IPS DF 6.9 (cell line): ENCODE results near the gene MMEL1.

Source experiments
- DNase-seq: peaks from one replicate; pipeline ENCODE4 v3.0.0-alpha.2; 2013; ENCODE audit warnings: low read depth, low spot score
- H3K27ac ChIP-seq: one replicate; pipeline ENCODE4 v1.5.1; 2013; ENCODE audit warnings: low read length, control low read depth
- H3K27me3 ChIP-seq: 2 replicates; pipeline ENCODE4 v1.6.1; 2013; ENCODE audit warnings: mild to moderate bottlenecking, low read length; ENCODE audit not compliant: control insufficient read depth, insufficient read depth
- H3K36me3 ChIP-seq: 2 replicates; pipeline ENCODE4 v1.6.1; 2013; ENCODE audit warnings: low read length; ENCODE audit not compliant: control insufficient read depth, insufficient read depth
- H3K4me1 ChIP-seq: 2 replicates; pipeline ENCODE4 v1.6.1; 2013; ENCODE audit warnings: low read length; ENCODE audit not compliant: control insufficient read depth, insufficient read depth
- H3K4me3 ChIP-seq: 2 replicates; pipeline ENCODE4 v1.5.1; 2013; ENCODE audit warnings: mild to moderate bottlenecking, low read length
- H3K9me3 ChIP-seq: 2 replicates; pipeline ENCODE4 v1.6.1; 2013; ENCODE audit warnings: low read length, inconsistent platforms; ENCODE audit not compliant: control insufficient read depth, insufficient read depth
- WGBS: extraction: QIAGEN DNeasy Blood & Tissue Kit; methylation state at CpG from one replicate; pipeline ENCODE4 v1.1.7; 2013; ENCODE audit warnings: mixed read lengths, missing lambda C conversion rate; ENCODE audit not compliant: insufficient read length, insufficient coverage; 5-methylcytosine and 5-hydroxymethylcytosine counted together

The MMEL1 gene

DNA sequence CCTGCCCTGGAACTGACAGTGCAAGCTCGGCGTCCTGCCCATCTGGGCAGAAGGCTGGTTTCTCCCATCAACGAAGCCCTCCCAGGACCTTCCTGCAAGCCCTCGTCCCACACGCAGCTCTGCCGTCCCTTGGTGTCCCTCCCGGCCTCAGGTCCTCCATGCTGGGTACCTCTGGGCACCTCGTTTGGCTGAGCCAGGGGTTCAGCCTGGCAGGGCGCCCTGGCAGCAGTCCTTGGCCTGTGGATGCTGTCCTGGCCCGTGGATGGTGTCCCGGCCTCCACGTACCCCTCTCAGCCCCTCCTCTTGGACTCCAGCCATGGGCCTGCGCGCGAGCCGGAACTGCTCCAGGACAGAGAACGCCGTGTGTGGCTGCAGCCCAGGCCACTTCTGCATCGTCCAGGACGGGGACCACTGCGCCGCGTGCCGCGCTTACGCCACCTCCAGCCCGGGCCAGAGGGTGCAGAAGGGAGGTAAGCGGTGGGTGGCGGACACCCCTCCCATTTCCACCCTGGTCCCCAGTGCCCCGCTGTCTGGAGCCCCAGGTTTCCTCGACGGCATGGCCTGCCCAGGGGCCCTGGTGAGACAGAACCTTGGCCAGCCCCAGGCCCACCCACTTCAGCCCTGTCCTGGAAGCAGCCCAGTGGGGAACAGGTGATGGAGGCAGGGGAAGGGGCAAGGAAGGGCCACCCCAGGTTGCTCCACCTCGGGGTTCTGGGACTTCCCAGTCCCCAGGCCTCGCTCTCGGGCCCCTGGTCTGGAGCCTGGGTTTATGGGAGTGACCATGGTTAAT lies 73.1 kb downstream of the MMEL1 start:
- no peak overlapping the region for H3K4me3 ChIP-seq
- H3K9me3 ChIP-seq = no peaks in the 10 kb centered on the region
- DNase-seq = no peak
- no peak overlapping the region for H3K27ac ChIP-seq
- no peaks in the 10 kb centered on the region for H3K27me3 ChIP-seq
- peaks cover 1% of the 10 kb centered on the region; the same call in 1 of the 2 replicates for H3K4me1 ChIP-seq
- H3K36me3 ChIP-seq = no peaks in the 10 kb centered on the region; the same call in 1 of the 2 replicates
- WGBS = no CpG with 5 or more reads among the region's 35 CpGs

DNA sequence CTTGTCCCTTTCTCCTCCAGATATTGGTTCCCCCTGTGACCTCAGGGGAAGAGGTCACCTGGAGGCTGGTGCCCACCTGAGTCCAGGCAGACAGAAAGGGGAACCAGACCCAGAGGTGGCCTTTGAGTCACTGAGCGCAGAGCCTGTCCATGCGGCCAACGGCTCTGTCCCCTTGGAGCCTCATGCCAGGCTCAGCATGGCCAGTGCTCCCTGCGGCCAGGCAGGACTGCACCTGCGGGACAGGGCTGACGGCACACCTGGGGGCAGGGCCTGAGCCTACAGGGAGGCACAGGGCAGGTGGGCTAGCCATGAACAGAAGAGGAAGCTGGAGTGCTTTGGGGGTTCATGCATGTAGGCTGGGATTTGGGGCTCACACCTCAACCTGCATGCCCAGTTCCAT lies 74.0 kb downstream of the MMEL1 start:
- H3K27ac ChIP-seq = no peak overlapping the region
- no peak for DNase-seq
- H3K27me3 ChIP-seq = no peaks in the 10 kb centered on the region
- WGBS = no CpG with 5 or more reads among the region's 6 CpGs
- peaks cover 1% of the 10 kb centered on the region; the same call in 1 of the 2 replicates for H3K4me1 ChIP-seq
- no peaks in the 10 kb centered on the region; the same call in 1 of the 2 replicates for H3K36me3 ChIP-seq
- no peak overlapping the region for H3K4me3 ChIP-seq
- H3K9me3 ChIP-seq = no peaks in the 10 kb centered on the region

DNA sequence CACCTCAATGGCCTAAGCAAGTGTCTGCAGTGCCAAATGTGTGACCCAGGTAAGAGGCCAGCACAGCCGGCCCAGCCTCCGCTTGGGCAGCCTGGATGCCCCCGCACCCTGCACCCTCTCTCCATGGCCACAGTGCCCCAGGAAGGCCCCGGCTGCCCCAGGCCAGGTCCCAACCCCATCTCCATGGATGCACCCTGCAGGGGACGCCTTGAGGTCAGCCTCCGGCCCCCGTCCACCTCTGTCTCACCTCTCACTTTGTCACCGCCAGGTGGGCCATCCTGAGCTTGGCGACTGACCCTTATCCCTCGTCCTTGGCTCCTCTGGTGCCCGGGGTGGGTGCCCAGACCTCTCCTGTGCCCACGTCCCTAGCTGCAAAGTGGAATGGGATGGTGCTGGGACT lies 74.4 kb downstream of the MMEL1 start:
- Histone ChIP-seq H3K4me1 (peaks cover 1% of the 10 kb centered on the region; the same call in 1 of the 2 replicates), H3K27ac (no peak overlapping the region), H3K36me3 (no peaks in the 10 kb centered on the region; the same call in 1 of the 2 replicates), H3K4me3 (no peak overlapping the region), H3K9me3 (no peaks in the 10 kb centered on the region), H3K27me3 (no peaks in the 10 kb centered on the region)
- no CpG with 5 or more reads among the region's 12 CpGs for WGBS
- no peak for DNase-seq

DNA sequence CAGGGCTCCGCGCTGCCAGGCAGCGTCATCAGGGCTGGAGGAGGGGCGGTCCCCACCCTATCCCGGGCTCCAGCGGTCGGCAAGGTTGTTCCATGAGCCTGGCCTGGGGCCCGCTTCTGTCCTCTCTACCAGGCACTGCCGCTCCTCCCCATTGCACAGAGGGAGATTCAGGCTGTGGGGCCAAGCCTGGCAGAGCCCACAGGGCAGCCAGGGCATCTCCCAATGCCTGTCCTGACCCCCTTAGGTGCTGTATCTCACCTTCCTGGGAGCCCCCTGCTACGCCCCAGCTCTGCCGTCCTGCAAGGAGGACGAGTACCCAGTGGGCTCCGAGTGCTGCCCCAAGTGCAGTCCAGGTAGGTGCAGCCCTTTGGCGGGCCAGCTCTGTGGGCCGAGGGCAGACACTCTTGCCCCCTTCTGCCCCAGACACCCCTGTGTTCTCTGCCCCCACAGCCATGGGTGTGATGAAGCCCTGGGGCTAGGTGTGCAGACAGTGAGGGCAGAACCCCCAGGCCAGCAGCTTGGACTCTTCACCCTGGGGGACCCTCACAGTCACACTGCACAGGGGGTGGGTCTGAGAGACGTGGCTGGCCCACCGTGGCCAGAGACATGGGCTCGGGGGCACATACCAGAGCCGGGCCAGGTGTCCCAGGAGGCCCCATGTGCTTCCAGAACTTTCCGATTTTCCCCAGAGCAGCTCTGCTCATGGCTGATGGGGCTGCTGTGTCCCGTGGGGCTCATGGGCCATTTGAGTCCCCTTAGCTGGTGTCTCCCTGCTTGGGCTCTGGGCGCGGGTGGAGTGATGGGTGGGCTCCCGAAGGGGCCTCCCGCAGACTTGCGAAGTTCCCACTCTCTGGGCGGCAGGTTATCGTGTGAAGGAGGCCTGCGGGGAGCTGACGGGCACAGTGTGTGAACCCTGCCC lies 75.1 kb downstream of the MMEL1 start:
- Histone ChIP-seq H3K36me3 (no peaks in the 10 kb centered on the region; the same call in 1 of the 2 replicates), H3K27me3 (no peaks in the 10 kb centered on the region), H3K4me3 (no peak overlapping the region), H3K4me1 (peaks cover 1% of the 10 kb centered on the region; the same call in 1 of the 2 replicates), H3K27ac (no peak overlapping the region), H3K9me3 (no peaks in the 10 kb centered on the region)
- WGBS = no CpG with 5 or more reads among the region's 30 CpGs
- no peak for DNase-seq

DNA sequence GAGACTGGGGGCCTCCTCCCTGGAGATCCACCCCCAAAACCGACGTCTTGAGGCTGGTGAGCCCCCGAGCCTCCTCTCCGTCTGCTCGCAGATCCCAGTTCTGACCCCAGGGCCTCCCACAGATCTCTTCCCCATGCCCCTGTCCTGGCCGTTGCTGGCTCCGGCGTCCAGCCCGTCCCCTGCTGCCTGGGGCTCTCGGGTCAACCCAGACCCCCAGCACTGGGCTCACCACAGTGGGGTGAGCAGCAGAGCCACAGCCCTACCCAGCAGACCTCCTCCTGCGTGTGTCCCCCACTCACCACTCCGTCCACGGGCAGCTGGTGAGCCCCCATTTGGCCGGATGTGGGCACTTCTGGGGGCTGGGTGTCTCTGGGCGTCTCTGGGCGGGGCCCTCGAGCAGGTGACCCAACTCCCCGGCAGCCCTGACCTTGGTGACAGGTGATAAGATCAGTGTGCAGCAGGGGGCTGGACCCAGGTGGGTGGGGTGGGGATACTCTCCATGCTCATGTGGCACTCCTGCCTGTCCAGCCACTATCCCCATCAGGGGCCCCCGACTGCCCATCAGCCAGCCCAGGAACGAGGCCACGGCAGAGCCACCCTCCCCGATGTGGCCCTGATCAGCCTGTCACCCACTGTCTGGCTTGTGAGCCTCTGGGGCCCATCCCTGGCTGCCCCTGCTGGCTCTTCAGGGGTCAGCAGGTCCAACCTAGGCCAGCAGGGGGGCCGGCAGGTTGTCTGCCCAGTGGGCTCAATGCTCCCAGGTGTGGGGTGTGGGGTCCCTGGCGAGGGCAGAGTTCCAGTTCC lies 75.9 kb downstream of the MMEL1 start:
- Histone ChIP-seq H3K36me3 (no peaks in the 10 kb centered on the region; the same call in 1 of the 2 replicates), H3K4me3 (no peak overlapping the region), H3K27ac (no peak overlapping the region), H3K27me3 (no peaks in the 10 kb centered on the region), H3K9me3 (no peaks in the 10 kb centered on the region), H3K4me1 (peaks cover 1% of the 10 kb centered on the region; the same call in 1 of the 2 replicates)
- WGBS = no CpG with 5 or more reads among the region's 24 CpGs
- DNase-seq = no peak

DNA sequence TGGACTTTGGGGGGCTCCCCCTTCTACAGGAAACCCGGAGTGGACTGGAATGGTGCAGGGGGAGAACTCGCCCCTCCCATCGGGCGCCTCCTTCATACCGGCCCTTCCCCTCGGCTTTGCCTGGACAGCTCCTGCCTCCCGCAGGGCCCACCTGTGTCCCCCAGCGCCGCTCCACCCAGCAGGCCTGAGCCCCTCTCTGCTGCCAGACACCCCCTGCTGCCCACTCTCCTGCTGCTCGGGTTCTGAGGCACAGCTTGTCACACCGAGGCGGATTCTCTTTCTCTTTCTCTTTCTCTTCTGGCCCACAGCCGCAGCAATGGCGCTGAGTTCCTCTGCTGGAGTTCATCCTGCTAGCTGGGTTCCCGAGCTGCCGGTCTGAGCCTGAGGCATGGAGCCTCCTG lies 76.5 kb downstream of the MMEL1 start, which contains the start of gene TNFRSF14:
TSS of gene TNFRSF14 (plus strand) at position 95 of the 401 bp plus-strand sequence. CDS start at position 389, 294 bp downstream.
- no peak within 1 kb of the TSS for H3K4me3 ChIP-seq
- H3K9me3 ChIP-seq = no peaks in the 10 kb centered on the region
- peaks cover 1% of the 10 kb centered on the region; the same call in 1 of the 2 replicates for H3K4me1 ChIP-seq
- DNase-seq = no peak
- H3K27ac ChIP-seq = no peak within 1 kb of the TSS
- H3K36me3 ChIP-seq = no peaks in the 10 kb centered on the region; the same call in 1 of the 2 replicates
- no CpG with 5 or more reads among the region's 16 CpGs for WGBS
- H3K27me3 ChIP-seq = no peaks in the 10 kb centered on the region

DNA sequence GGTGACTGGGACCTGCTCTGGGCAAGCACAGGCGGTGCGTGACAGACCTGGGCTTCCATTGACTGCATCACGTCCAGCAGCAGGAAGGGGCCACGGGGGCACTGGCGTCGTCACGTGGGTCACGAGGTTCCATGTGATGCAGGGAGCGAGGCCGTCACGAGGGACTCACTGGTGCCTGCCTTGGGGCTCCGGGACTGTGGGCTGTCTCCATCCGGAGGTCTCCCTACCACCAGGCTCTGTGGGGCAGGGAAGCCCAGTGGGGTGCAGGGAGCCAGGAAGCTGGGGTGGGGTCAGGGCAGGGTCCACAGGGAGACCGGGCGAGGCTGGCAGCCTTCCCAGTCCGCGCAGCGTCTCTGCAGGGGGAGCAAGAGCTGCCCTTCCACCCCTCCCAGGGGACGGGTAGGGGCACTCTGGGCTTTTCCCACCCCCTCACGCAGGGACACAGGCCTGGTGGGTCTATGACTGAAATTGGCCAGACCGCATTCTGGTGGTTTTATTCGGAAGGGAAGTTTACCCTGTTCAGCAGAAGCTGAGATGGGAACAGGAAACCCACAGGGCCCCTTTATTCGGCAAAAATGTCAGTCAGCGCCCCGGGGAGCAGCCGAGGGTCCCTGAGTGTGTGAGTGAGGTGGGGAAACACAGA lies 77.1 kb downstream of the MMEL1 start:
- no peaks in the 10 kb centered on the region; the same call in 1 of the 2 replicates for H3K36me3 ChIP-seq
- H3K27ac ChIP-seq = no peak overlapping the region
- DNase-seq = no peak
- no CpG with 5 or more reads among the region's 26 CpGs for WGBS
- no peaks in the 10 kb centered on the region for H3K9me3 ChIP-seq
- no peaks in the 10 kb centered on the region for H3K27me3 ChIP-seq
- H3K4me1 ChIP-seq = peaks cover 1% of the 10 kb centered on the region; the same call in 1 of the 2 replicates
- H3K4me3 ChIP-seq = no peak overlapping the region

DNA sequence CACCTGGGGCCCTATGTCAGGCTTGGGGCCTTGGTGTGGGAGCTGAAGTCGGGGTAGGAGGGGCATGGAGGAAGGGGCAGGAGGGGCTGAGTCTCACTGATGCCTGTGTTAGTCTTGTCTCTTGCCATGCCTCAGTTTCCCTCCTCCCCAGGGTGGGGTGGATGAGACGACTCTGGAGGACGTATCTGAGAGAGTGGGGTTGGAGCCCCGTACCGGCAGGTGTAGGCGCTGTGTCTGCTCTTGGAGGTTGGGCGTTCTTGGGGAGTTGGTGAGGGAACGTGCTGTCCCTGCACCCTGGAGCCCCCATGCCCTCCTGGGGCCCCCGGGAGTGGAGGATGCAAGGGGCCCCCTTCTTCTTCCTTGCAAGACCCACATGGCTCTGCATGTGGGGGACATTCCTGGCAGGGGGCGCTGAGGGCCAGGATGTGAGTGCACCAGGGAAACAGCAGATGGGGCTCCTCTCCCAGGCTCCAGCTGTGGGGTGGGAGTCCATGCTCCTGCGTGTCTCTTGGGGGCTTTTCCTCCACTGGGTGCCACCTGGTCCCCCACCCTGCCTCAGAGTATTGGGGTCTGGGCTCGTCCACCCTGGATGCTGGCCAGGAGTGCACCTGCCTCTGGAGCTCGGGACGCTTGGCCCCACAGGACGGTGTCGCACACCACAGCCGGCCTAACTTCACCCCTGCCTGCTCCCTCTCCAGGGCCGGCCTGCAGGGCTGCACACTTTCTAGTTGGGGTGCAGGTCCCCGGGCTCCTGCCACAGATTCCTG lies 78.0 kb downstream of the MMEL1 start:
- Histone ChIP-seq H3K27ac (no peak overlapping the region), H3K4me3 (no peak overlapping the region), H3K36me3 (no peaks in the 10 kb centered on the region; the same call in 1 of the 2 replicates), H3K27me3 (no peaks in the 10 kb centered on the region), H3K4me1 (peaks cover 1% of the 10 kb centered on the region; the same call in 1 of the 2 replicates), H3K9me3 (no peaks in the 10 kb centered on the region)
- DNase-seq = no peak
- no CpG with 5 or more reads among the region's 19 CpGs for WGBS
